Karpas-422 (cell line): ENCODE results near the gene CCDC12. TPM values are rescaled to one million over a fixed set of nuclear protein-coding genes. Genes with fewer than 3 reads are reported as not detected.

Experiments
- DNase-seq: peaks from one replicate; pipeline ENCODE4 v3.0.0-alpha.2; 2015
- H2AFZ ChIP-seq: fragments of 200-600 bp; sonication (generic); 2 replicates; pipeline ENCODE4 v1.6.1; 2014; ENCODE audit warnings: antibody characterized with exemption, low read length, mixed read lengths
- H3K27ac ChIP-seq: fragments of 200-600 bp; sonication (generic); 2 replicates; pipeline ENCODE4 v1.5.1; 2014; ENCODE audit warnings: mild to moderate bottlenecking, low read length, moderate library complexity
- H3K27me3 ChIP-seq: fragments of 200-600 bp; sonication (generic); 2 replicates; pipeline ENCODE4 v1.6.1; 2014; ENCODE audit warnings: low read length, mixed read lengths
- H3K36me3 ChIP-seq: fragments of 200-600 bp; sonication (generic); 2 replicates; pipeline ENCODE4 v1.6.1; 2014; ENCODE audit warnings: low read length, mixed read lengths; ENCODE audit not compliant: insufficient read depth
- H3K4me1 ChIP-seq: fragments of 200-600 bp; sonication (generic); 2 replicates; pipeline ENCODE4 v1.6.1; 2014; ENCODE audit warnings: mild to moderate bottlenecking, low read length, mixed read lengths
- H3K4me2 ChIP-seq: fragments of 200-600 bp; sonication (generic); 2 replicates; pipeline ENCODE4 v1.6.1; 2014; ENCODE audit warnings: low read length, low read depth, mild to moderate bottlenecking; ENCODE audit not compliant: poor library complexity, severe bottlenecking
- H3K4me3 ChIP-seq: fragments of 200-600 bp; sonication (generic); 2 replicates; pipeline ENCODE4 v1.5.1; 2014; ENCODE audit warnings: mild to moderate bottlenecking, antibody characterized with exemption, low read length, mixed read lengths
- H3K79me2 ChIP-seq: fragments of 200-600 bp; sonication (generic); 2 replicates; pipeline ENCODE4 v1.6.1; 2014; ENCODE audit warnings: mild to moderate bottlenecking, low read length, mixed read lengths
- H3K9ac ChIP-seq: fragments of 200-600 bp; sonication (generic); 2 replicates; pipeline ENCODE4 v1.6.0; 2014; ENCODE audit warnings: low read length
- H3K9me2 ChIP-seq: fragments of 200-600 bp; sonication (generic), shearing (Covaris generic); replicated peaks from 2 replicates; pipeline ENCODE4 v1.6.0; 2014; ENCODE audit warnings: mild to moderate bottlenecking, low read length, moderate library complexity; ENCODE audit not compliant: insufficient read depth
- H3K9me3 ChIP-seq: fragments of 300-700, 200-600 bp; sonication (generic); 2 replicates; pipeline ENCODE4 v1.6.1; 2014; ENCODE audit warnings: low read length, mixed read lengths
- H4K20me1 ChIP-seq: fragments of 200-600 bp; sonication (generic); 2 replicates; pipeline ENCODE4 v1.6.1; 2014; ENCODE audit warnings: mild to moderate bottlenecking, antibody characterized with exemption, low read length, low read depth; ENCODE audit not compliant: insufficient read depth
- total RNA-seq: library from RNA; depleted of rRNA; stranded (reverse); fragments of >200 nt; shearing (Covaris generic); gene quantifications from 2 replicates; pipeline ENCODE4 v1.2.3, GENCODE V29; 2014; ENCODE audit warnings: low replicate concordance

CCDC12 gene
- total RNA-seq, 1 experiment from 2014 or later, result 40.2 TPM

- H3K4me2 ChIP-seq, result no peak overlapping the region
- no peaks in the 10 kb centered on the region for H3K27me3 ChIP-seq
- H2AFZ ChIP-seq, result no peak overlapping the region
- H3K4me1 ChIP-seq, result peaks cover 16% of the 10 kb centered on the region
- no peaks in the 10 kb centered on the region for H4K20me1 ChIP-seq
- H3K9me2 ChIP-seq, result no peaks in the 10 kb centered on the region
- no peak overlapping the region for H3K27ac ChIP-seq
- H3K9ac ChIP-seq, result no peak overlapping the region
- H3K9me3 ChIP-seq, result no peaks in the 10 kb centered on the region
- no peak for DNase-seq
- no peak overlapping the region for H3K4me3 ChIP-seq
- no peaks in the 10 kb centered on the region for H3K79me2 ChIP-seq
- peaks cover 23% of the 10 kb centered on the region for H3K36me3 ChIP-seq
Observed at GRCh38 chr3:46995901-46996562, 19.5 kb upstream of the CCDC12 start.

DNA sequence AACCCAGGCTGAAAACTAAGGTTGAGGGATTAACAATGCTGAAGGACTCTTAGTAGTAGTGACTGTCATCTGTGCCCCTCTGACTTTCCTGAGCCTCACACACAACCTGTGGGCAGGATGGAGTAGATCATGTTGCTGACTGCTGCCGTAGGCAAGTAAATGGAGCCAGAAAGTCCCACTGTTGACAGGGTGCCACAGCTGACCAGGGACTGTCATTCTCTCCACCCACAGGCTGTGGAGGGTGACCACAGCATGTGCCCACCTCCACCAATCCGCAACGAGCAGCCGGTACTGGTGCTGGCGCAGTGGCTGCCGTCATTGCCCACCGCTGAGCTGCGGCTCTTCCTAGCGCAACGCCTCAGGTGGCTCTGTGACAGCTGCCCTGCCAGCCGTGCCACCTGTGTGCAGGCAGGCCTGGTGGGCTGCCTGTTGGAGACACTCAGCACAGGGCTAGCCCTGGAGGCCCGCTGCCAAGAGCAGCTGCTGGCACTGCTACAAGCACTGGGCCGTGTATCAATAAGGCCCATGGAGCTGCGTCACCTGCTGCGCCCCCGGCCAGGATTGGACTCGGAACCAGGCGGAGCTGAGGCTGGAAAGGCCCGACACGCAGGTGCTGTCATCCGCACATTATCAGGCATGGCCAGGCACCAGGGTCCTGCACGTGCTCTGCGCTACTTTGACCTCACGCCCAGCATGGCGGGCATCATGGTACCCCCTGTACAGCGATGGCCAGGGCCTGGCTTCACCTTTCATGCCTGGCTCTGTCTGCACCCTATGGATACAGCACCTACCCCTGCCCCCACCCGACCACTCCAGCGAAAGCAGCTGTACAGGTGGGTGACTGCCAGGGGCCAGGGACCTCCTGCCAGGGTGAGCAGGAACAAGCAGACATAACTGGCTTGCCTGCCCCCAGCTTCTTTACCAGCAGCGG lies 18.5 kb upstream of the CCDC12 start:
- Histone ChIP-seq H3K27me3 (no peaks in the 10 kb centered on the region), H3K4me3 (no peak overlapping the region), H3K9me2 (no peaks in the 10 kb centered on the region), H3K4me1 (peaks cover 25% of the 10 kb centered on the region), H3K9me3 (no peaks in the 10 kb centered on the region), H3K4me2 (no peak overlapping the region), H4K20me1 (0 out of 2 replicates have a peak, but pooled peaks cover under 1% of the 10 kb centered on the region), H3K36me3 (peaks cover 24% of the 10 kb centered on the region), H2AFZ (no peak overlapping the region), H3K27ac (no peak overlapping the region), H3K79me2 (0 out of 2 replicates have a peak, but pooled peaks cover 3% of the 10 kb centered on the region), H3K9ac (no peak overlapping the region)
- no peak for DNase-seq

- H3K36me3 ChIP-seq, result peaks cover 17% of the 10 kb centered on the region
- DNase-seq, result no peak
- H4K20me1 ChIP-seq, result 0 out of 2 replicates have a peak, but pooled peaks cover 4% of the 10 kb centered on the region
- 0 out of 2 replicates have a peak, but pooled peaks cover 6% of the 10 kb centered on the region for H3K79me2 ChIP-seq
- no peaks in the 10 kb centered on the region for H3K9me2 ChIP-seq
- H3K4me2 ChIP-seq, result no peak overlapping the region
- H3K27ac ChIP-seq, result no peak overlapping the region
- no peaks in the 10 kb centered on the region for H3K9me3 ChIP-seq
- H3K4me3 ChIP-seq, result no peak overlapping the region
- no peaks in the 10 kb centered on the region for H3K27me3 ChIP-seq
- no peak overlapping the region for H3K9ac ChIP-seq
- H2AFZ ChIP-seq, result no peak overlapping the region
- H3K4me1 ChIP-seq, result peaks cover 36% of the 10 kb centered on the region
Observed at GRCh38 chr3:46993986-46994385, 17.4 kb upstream of the CCDC12 start.

- H3K79me2 ChIP-seq, result peaks cover 6% of the 10 kb centered on the region; the same call in 1 of the 2 replicates
- H3K4me1 ChIP-seq, result peaks cover 42% of the 10 kb centered on the region
- H3K4me3 ChIP-seq, result no peak overlapping the region
- H3K9me3 ChIP-seq, result no peaks in the 10 kb centered on the region
- DNase-seq, result no peak
- no peaks in the 10 kb centered on the region for H3K9me2 ChIP-seq
- H2AFZ ChIP-seq, result no peak overlapping the region
- H4K20me1 ChIP-seq, result 0 out of 2 replicates have a peak, but pooled peaks cover 4% of the 10 kb centered on the region
- peaks cover 19% of the 10 kb centered on the region for H3K36me3 ChIP-seq
- 0 out of 2 replicates have a peak overlapping the region, but pooled peaks have one; percentile 5 for H3K27ac ChIP-seq
- H3K27me3 ChIP-seq, result no peaks in the 10 kb centered on the region
- H3K9ac ChIP-seq, result no peak overlapping the region
- no peak overlapping the region for H3K4me2 ChIP-seq
Observed at GRCh38 chr3:46993292-46993691, 16.7 kb upstream of the CCDC12 start.

- peaks cover 50% of the 10 kb centered on the region for H3K4me1 ChIP-seq
- no peak for DNase-seq
- 0 out of 2 replicates have a peak, but pooled peaks cover 7% of the 10 kb centered on the region for H4K20me1 ChIP-seq
- H3K27ac ChIP-seq, result 0 out of 2 replicates have a peak overlapping the region, but pooled peaks have one; percentile 5
- no peaks in the 10 kb centered on the region for H3K9me3 ChIP-seq
- H3K27me3 ChIP-seq, result no peaks in the 10 kb centered on the region
- peaks cover 10% of the 10 kb centered on the region for H3K79me2 ChIP-seq
- no peak overlapping the region for H3K9ac ChIP-seq
- no peaks in the 10 kb centered on the region for H3K9me2 ChIP-seq
- no peak overlapping the region for H2AFZ ChIP-seq
- H3K4me2 ChIP-seq, result no peak overlapping the region
- H3K36me3 ChIP-seq, result peaks cover 19% of the 10 kb centered on the region
- H3K4me3 ChIP-seq, result no peak overlapping the region
Observed at GRCh38 chr3:46992231-46992630, 15.7 kb upstream of the CCDC12 start.

DNA sequence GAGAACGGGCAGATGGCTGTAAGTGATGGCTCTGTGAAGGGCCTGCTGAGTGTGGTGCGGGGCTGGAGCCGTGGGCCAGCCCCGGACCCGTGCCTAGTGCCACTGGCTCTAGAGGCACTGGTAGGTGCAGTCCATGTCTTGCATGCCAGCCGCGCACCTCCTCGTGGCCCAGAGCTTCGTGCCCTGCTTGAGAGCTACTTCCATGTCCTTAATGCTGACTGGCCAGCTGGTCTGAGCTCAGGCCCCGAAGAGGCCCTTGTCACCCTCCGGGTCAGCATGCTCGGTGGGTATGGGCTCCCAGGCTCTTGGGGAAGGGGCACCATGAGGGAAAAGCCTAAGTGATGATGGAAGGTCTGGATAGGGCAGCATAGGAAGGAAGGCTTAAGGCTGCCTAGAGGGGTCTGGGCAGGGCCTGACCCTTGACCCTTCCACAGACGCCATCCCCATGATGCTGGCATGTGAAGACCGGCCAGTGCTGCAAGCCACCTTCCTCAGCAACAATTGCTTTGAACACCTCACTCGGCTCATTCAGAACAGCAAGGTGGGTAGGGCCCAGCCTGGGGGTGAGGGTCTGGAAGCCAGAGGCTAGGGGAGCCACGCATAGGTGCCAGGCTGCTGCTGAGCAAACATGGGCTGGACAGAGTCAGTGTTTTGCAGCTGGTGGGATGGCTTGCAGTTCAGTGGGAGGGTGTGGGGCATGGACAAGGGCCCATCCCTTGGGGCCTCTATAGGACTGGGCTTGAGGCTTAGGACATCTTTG lies 15.0 kb upstream of the CCDC12 start:
- Histone ChIP-seq H3K27ac (peak overlapping the region; percentile 91), H3K79me2 (peaks cover 16% of the 10 kb centered on the region), H3K4me1 (peaks cover 52% of the 10 kb centered on the region)

GRCh38 chr3:46990573-46991374 lies 14.2 kb upstream of the CCDC12 start:
- Histone ChIP-seq H3K27me3 (no peaks in the 10 kb centered on the region), H3K9ac (peak overlapping the region; percentile 68), H3K9me2 (no peaks in the 10 kb centered on the region), H3K27ac (peak overlapping the region; percentile 91), H3K4me1 (peaks cover 55% of the 10 kb centered on the region), H3K79me2 (peaks cover 25% of the 10 kb centered on the region), H4K20me1 (peaks cover 18% of the 10 kb centered on the region; the same call in 1 of the 2 replicates), H3K4me3 (peak overlapping the region; percentile 35; the same call in 1 of the 2 replicates), H2AFZ (no peak overlapping the region), H3K9me3 (no peaks in the 10 kb centered on the region), H3K36me3 (peaks cover 19% of the 10 kb centered on the region), H3K4me2 (peak overlapping the region; percentile 62)
- DNase-seq, result peak; percentile 82

More for the DNA sequence above, 15.0 kb upstream of the CCDC12 start:
- H3K27me3 ChIP-seq, result no peaks in the 10 kb centered on the region
- H3K9me2 ChIP-seq, result no peaks in the 10 kb centered on the region
- H3K36me3 ChIP-seq, result peaks cover 19% of the 10 kb centered on the region
- no peak overlapping the region for H3K4me2 ChIP-seq
- H3K9ac ChIP-seq, result no peak overlapping the region
- H3K9me3 ChIP-seq, result no peaks in the 10 kb centered on the region
- no peak for DNase-seq
- no peak overlapping the region for H2AFZ ChIP-seq
- H4K20me1 ChIP-seq, result peaks cover 11% of the 10 kb centered on the region; the same call in 1 of the 2 replicates
- no peak overlapping the region for H3K4me3 ChIP-seq
